AG04450 (cell line): Measurements from ENCODE around the gene HAUS5. TPM values are rescaled to one million over a fixed set of nuclear protein-coding genes. Genes with fewer than 3 reads are reported as not detected.
A peak's percentile ranks its signal among the peaks of the same experiment; 100 is the strongest.

Experiments used
- CTCF ChIA-PET: fragments of 300-600, 350-600 bp; formaldehyde crosslinking; extraction: SDS; loops from one replicate; lab custom pipeline; 2022; ENCODE audit warnings: antibody characterized with exemption, inconsistent platforms; lab: Charles Lee
- POLR2A ChIA-PET: fragments of 350-600 bp; formaldehyde crosslinking; extraction: SDS; loops from one replicate; lab custom pipeline; 2021; ENCODE audit warnings: antibody characterized with exemption, inconsistent platforms; lab: Yijun Ruan, JAX
- DNase-seq: peaks from one replicate; pipeline ENCODE4 v3.0.0-alpha.2; 2011; ENCODE audit warnings: low read depth, low spot score
- H3K27ac ChIP-seq: one replicate; pipeline ENCODE4 v1.5.1; 2012; ENCODE audit warnings: low read depth, low read length, control low read depth
- H3K27me3 ChIP-seq: one replicate; pipeline ENCODE4 v1.6.0; 2012; ENCODE audit warnings: low read length; ENCODE audit not compliant: control insufficient read depth, insufficient read depth
- H3K4me3 ChIP-seq: 2 replicates; pipeline ENCODE4 v1.5.1; 2011; ENCODE audit warnings: mild to moderate bottlenecking, low read depth, low read length, control low read depth
- H3K9me3 ChIP-seq: 2 replicates; pipeline ENCODE4 v1.5.1; 2012; ENCODE audit warnings: low read length; ENCODE audit not compliant: control insufficient read depth, insufficient read depth
- CTCF ChIP-seq: IDR thresholded peaks from 2 replicates; pipeline ENCODE4 v1.5.1; 2011; ENCODE audit warnings: low read depth, low read length, control low read depth, inconsistent platforms
- polyA plus RNA-seq: library from polyadenylated mRNA; depleted of rRNA; stranded (reverse); fragments of >200 nt; gene quantifications from 2 replicates; pipeline ENCODE4 v1.2.3, GENCODE V29; 2011

Gene HAUS5
- polyA plus RNA-seq, 1 experiment: 1.9 TPM

- Histone ChIP-seq H3K4me3 (no peak overlapping the region), H3K9me3 (no peaks in the 10 kb centered on the region; the same call in none of the 2 replicates), H3K27ac (no peak overlapping the region), H3K27me3 (peaks cover 2% of the 10 kb centered on the region)
- CTCF ChIA-PET: no interaction called here
- POLR2A ChIA-PET: no interaction called here
- DNase-seq: no peak
- no peak for TF ChIP-seq CTCF
Measured at GRCh38 chr19:35608251-35608650, 4.3 kb upstream of the HAUS5 start.

GRCh38 chr19:35609851-35610353 lies 2.6 kb upstream of the HAUS5 start:
- no peak for TF ChIP-seq CTCF
- DNase-seq: no peak
- Histone ChIP-seq H3K4me3 (no peak overlapping the region), H3K27ac (no peak overlapping the region), H3K27me3 (peaks cover 2% of the 10 kb centered on the region), H3K9me3 (no peaks in the 10 kb centered on the region; the same call in none of the 2 replicates)
- POLR2A ChIA-PET: no interaction called here
- CTCF ChIA-PET: interaction anchor here (1.0 kb wide), 1 partner anchor 256 kb away, joined by 3 read pairs; no protein-coding TSS in a partner anchor

- ChIA-PET POLR2A (interaction anchor here (0.8 kb wide), 1 partner anchor 90 kb away, joined by 3 read pairs; no protein-coding TSS in a partner anchor), CTCF (interaction anchor here (0.7 kb wide), 1 partner anchor 102 kb away, joined by 3 read pairs; no protein-coding TSS in a partner anchor)
Measured at GRCh38 chr19:35612224-35612558, 344 bp upstream of the HAUS5 start.

GRCh38 chr19:35613574-35613973 lies 1.0 kb downstream of the HAUS5 start:
- ChIA-PET CTCF (no interaction called here), POLR2A (no interaction called here)
- H3K27me3 ChIP-seq: no peaks in the 10 kb centered on the region
- DNase-seq: no peak
- no peaks in the 10 kb centered on the region; the same call in 1 of the 2 replicates for H3K9me3 ChIP-seq
- H3K4me3 ChIP-seq: no peak overlapping the region
- no peak for TF ChIP-seq CTCF
- no peak overlapping the region for H3K27ac ChIP-seq

More at GRCh38 chr19:35612224-35612558, 344 bp upstream of the HAUS5 start:
- no peaks in the 10 kb centered on the region for H3K27me3 ChIP-seq
- H3K27ac ChIP-seq: peak overlapping the region; percentile 2
- TF ChIP-seq CTCF: no peak
- H3K9me3 ChIP-seq: no peaks in the 10 kb centered on the region; the same call in 1 of the 2 replicates
- H3K4me3 ChIP-seq: peak overlapping the region; percentile 50
- no peak for DNase-seq

- no peaks in the 10 kb centered on the region for H3K27me3 ChIP-seq
Measured at GRCh38 chr19:35615036-35615435, 2.5 kb downstream of the HAUS5 start.

More at GRCh38 chr19:35615036-35615435, 2.5 kb downstream of the HAUS5 start:
- DNase-seq: no peak
- CTCF ChIA-PET: no interaction called here
- Histone ChIP-seq H3K9me3 (no peaks in the 10 kb centered on the region; the same call in 1 of the 2 replicates), H3K27ac (no peak overlapping the region), H3K4me3 (no peak overlapping the region)
- TF ChIP-seq CTCF: no peak
- POLR2A ChIA-PET: no interaction called here
